Panc1 (cell line): ENCODE data around the gene B3GALT2.

Source experiments
- SIN3A ChIP-seq: IDR thresholded peaks from 2 replicates; pipeline ENCODE4 v1.6.1; 2012; ENCODE audit warnings: low read depth, mild to moderate bottlenecking, low read length, moderate library complexity, borderline replicate concordance; ENCODE audit not compliant: insufficient read depth
- TF ChIP-seq, protein P1 (sequence below): fragments of 450-650 bp; IDR thresholded peaks from 2 replicates; pipeline ENCODE4 v1.5.1; 2017; ENCODE audit warnings: mild to moderate bottlenecking
- TF ChIP-seq, protein P2 (sequence below), 2 experiments: IDR thresholded peaks; 2 replicates each; pipeline ENCODE4 v1.6.1; 2011 to 2012; ENCODE audit warnings: low read depth in 2 of 2, control low read depth in 1 of 2, low read length in 1 of 2, mild to moderate bottlenecking in 1 of 2, moderate library complexity in 1 of 2; ENCODE audit not compliant: insufficient read depth in 1 of 2

DNA sequence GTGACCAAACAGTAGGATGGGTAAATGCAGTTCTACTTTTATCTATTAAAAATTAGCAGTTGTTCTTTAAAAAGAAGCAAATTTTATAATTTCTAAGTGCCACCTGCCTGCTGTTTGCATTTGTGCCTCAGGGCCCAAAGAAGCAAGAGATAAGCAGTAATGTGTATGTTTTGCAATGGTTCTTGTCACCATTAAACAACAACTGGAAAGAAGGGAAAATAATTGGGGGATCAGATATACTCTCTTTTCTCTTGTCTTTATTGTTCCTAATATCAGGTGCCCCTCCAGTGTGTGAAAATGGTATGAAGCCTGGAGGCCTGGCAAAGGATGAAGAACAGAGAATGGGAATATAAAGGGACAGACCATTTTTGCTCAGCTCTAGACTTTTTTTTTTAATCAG lies 9.6 kb downstream of the B3GALT2 start:
- TF ChIP-seq, protein P1, sequence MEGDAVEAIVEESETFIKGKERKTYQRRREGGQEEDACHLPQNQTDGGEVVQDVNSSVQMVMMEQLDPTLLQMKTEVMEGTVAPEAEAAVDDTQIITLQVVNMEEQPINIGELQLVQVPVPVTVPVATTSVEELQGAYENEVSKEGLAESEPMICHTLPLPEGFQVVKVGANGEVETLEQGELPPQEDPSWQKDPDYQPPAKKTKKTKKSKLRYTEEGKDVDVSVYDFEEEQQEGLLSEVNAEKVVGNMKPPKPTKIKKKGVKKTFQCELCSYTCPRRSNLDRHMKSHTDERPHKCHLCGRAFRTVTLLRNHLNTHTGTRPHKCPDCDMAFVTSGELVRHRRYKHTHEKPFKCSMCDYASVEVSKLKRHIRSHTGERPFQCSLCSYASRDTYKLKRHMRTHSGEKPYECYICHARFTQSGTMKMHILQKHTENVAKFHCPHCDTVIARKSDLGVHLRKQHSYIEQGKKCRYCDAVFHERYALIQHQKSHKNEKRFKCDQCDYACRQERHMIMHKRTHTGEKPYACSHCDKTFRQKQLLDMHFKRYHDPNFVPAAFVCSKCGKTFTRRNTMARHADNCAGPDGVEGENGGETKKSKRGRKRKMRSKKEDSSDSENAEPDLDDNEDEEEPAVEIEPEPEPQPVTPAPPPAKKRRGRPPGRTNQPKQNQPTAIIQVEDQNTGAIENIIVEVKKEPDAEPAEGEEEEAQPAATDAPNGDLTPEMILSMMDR, result no peak
- no peak for TF ChIP-seq SIN3A
- TF ChIP-seq, protein P2, sequence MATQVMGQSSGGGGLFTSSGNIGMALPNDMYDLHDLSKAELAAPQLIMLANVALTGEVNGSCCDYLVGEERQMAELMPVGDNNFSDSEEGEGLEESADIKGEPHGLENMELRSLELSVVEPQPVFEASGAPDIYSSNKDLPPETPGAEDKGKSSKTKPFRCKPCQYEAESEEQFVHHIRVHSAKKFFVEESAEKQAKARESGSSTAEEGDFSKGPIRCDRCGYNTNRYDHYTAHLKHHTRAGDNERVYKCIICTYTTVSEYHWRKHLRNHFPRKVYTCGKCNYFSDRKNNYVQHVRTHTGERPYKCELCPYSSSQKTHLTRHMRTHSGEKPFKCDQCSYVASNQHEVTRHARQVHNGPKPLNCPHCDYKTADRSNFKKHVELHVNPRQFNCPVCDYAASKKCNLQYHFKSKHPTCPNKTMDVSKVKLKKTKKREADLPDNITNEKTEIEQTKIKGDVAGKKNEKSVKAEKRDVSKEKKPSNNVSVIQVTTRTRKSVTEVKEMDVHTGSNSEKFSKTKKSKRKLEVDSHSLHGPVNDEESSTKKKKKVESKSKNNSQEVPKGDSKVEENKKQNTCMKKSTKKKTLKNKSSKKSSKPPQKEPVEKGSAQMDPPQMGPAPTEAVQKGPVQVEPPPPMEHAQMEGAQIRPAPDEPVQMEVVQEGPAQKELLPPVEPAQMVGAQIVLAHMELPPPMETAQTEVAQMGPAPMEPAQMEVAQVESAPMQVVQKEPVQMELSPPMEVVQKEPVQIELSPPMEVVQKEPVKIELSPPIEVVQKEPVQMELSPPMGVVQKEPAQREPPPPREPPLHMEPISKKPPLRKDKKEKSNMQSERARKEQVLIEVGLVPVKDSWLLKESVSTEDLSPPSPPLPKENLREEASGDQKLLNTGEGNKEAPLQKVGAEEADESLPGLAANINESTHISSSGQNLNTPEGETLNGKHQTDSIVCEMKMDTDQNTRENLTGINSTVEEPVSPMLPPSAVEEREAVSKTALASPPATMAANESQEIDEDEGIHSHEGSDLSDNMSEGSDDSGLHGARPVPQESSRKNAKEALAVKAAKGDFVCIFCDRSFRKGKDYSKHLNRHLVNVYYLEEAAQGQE (IDR thresholded peaks at IDR 0.05; ENCODE audit: insufficient read depth in 1 of 2, low read depth in 2 of 2, low read length in 1 of 2), result no peak
